MM.1S (cell line): Measurements from ENCODE around the gene KLC1.

Experiments
- DNase-seq: peaks from one replicate; pipeline ENCODE4 v3.0.0-alpha.2; 2015
- H2AFZ ChIP-seq: fragments of 300-600 bp; sonication (generic); 2 replicates; pipeline ENCODE4 v1.6.0; 2016; ENCODE audit warnings: antibody characterized with exemption, low read length
- H3F3A ChIP-seq: fragments of 300-600 bp; sonication (generic); 2 replicates; pipeline ENCODE4 v1.6.1; 2016; ENCODE audit warnings: mild to moderate bottlenecking, antibody characterized with exemption, low read length, moderate library complexity, mixed read lengths; ENCODE audit not compliant: insufficient read depth
- H3K27ac ChIP-seq: fragments of 300-600 bp; sonication (generic); 2 replicates; pipeline ENCODE4 v1.5.1; 2016; ENCODE audit warnings: mild to moderate bottlenecking, low read length
- H3K27me3 ChIP-seq: fragments of 300-600 bp; sonication (generic); replicated peaks from 2 replicates; pipeline ENCODE4 v1.6.0; 2016; ENCODE audit warnings: low read length; ENCODE audit not compliant: insufficient read depth
- H3K36me3 ChIP-seq: fragments of 300-600 bp; sonication (generic); replicated peaks from 2 replicates; pipeline ENCODE4 v1.6.1; 2016; ENCODE audit warnings: mild to moderate bottlenecking, low read length, mixed read lengths; ENCODE audit not compliant: insufficient read depth
- H3K4me1 ChIP-seq: fragments of 300-600 bp; sonication (generic); 2 replicates; pipeline ENCODE4 v1.6.1; 2016; ENCODE audit warnings: low read length, mixed read lengths
- H3K4me2 ChIP-seq: fragments of 300-600 bp; sonication (generic); 2 replicates; pipeline ENCODE4 v1.6.0; 2016; ENCODE audit warnings: low read depth, low read length
- H3K4me3 ChIP-seq: fragments of 300-600 bp; sonication (generic); 2 replicates; pipeline ENCODE4 v1.5.1; 2016; ENCODE audit warnings: low read length, mixed read lengths
- H3K79me2 ChIP-seq: fragments of 300-600 bp; sonication (generic); 2 replicates; pipeline ENCODE4 v1.6.1; 2016; ENCODE audit warnings: mixed run types, low read length, mixed read lengths
- H3K9ac ChIP-seq: fragments of 300-600 bp; sonication (generic); 2 replicates; pipeline ENCODE4 v1.6.1; 2016; ENCODE audit warnings: low read length, mixed read lengths
- H3K9me2 ChIP-seq: fragments of 300-600 bp; sonication (generic); replicated peaks from 2 replicates; pipeline ENCODE4 v1.6.1; 2016; ENCODE audit warnings: mild to moderate bottlenecking, low read length, mixed read lengths; ENCODE audit not compliant: insufficient read depth
- H3K9me3 ChIP-seq: fragments of 300-600 bp; sonication (generic); replicated peaks from 2 replicates; pipeline ENCODE4 v1.6.1; 2016; ENCODE audit warnings: mild to moderate bottlenecking, low read length, mixed read lengths; ENCODE audit not compliant: insufficient read depth
- H4K20me1 ChIP-seq: fragments of 300-600 bp; sonication (generic); 2 replicates; pipeline ENCODE4 v1.6.1; 2016; ENCODE audit warnings: mild to moderate bottlenecking, low read length, moderate library complexity, mixed read lengths; ENCODE audit not compliant: insufficient read depth
- CTCF ChIP-seq: fragments of 300-600 bp; sonication (generic); IDR thresholded peaks from 2 replicates; pipeline ENCODE4 v1.5.1; 2016; ENCODE audit warnings: antibody characterized with exemption, low read length, mixed read lengths
- EZH2 ChIP-seq: fragments of 300-600 bp; sonication (generic); optimal IDR thresholded peaks from 2 replicates; pipeline ENCODE3; 2017; ENCODE audit warnings: low read depth, mild to moderate bottlenecking, antibody characterized with exemption, low read length, mixed read lengths
- EZH2phosphoT487 ChIP-seq: fragments of 300-600 bp; sonication (generic); IDR thresholded peaks from 2 replicates; pipeline ENCODE4 v1.6.1; 2018; ENCODE audit warnings: antibody characterized with exemption, low read length

The KLC1 gene

DNA sequence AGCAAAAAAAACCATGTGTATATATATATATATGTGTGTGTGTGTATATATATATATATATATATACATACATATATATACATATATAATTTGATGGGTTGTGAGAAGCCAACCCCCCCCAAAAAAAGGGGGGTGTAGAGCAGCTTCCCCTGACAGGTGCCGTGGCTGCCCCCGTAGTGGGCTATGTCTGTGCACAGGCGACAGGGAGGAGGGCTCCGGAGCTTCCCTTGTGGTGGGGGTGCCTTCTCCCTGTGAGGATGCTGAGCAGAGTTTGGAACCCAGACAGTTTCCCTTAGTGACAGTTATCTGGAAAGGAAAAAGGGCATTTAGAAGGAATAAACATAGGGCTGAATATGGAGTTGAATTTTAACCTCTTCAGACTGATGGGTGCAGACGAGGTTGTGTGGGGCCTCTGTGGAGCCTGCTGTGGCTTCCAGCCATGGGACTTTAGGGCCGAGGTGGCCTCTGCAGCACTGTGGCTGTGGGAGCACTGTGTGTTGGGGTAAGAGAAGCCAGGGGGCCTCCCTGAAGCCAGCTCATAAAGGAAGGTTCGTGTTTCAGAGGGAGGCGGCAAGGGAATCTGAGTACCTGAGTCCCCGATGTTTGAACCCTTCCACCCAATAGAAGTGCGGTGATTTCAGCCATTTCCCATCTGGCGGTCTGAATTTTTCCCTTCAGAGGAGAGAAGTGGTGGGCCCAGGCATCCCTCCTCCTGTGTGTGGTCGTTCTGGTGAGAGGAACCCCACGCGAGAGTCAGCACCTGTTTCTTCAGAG is 66.5 kb downstream of the KLC1 start:
- Histone ChIP-seq H3K9ac (no peak overlapping the region), H3K9me2 (no peaks in the 10 kb centered on the region), H3K4me1 (no peaks in the 10 kb centered on the region), H3F3A (no peaks in the 10 kb centered on the region), H3K4me3 (no peak overlapping the region), H3K27me3 (no peaks in the 10 kb centered on the region), H4K20me1 (no peaks in the 10 kb centered on the region), H3K9me3 (no peaks in the 10 kb centered on the region), H3K79me2 (no peaks in the 10 kb centered on the region), H2AFZ (no peak overlapping the region), H3K36me3 (no peaks in the 10 kb centered on the region), H3K27ac (no peak overlapping the region), H3K4me2 (no peak overlapping the region)
- no peak for DNase-seq
- TF ChIP-seq EZH2: no peak
- TF ChIP-seq CTCF: no peak
- no peak for TF ChIP-seq EZH2phosphoT487

DNA sequence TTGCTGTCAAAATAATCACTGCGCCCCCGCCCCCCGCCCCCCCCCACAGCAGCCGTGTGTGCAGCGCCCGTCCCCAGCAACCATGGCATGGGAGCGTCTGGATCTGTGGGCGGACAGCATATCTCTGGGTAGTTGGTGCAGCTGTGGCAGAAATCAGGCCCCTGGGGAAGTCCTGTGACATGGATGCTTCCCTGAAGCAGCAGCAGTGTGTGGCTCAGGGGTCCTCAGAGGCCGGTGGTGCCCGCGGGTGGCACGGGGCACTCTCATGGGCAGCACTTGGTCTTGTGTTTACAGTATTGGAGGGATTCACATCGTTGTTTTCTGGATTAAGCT is 67.0 kb downstream of the KLC1 start:
- Histone ChIP-seq H3K27ac (no peak overlapping the region), H4K20me1 (no peaks in the 10 kb centered on the region), H3K4me3 (no peak overlapping the region), H3K27me3 (no peaks in the 10 kb centered on the region), H3K4me1 (no peaks in the 10 kb centered on the region), H3K9me2 (no peaks in the 10 kb centered on the region), H3K79me2 (no peaks in the 10 kb centered on the region), H2AFZ (no peak overlapping the region), H3K36me3 (no peaks in the 10 kb centered on the region), H3K9ac (no peak overlapping the region), H3K9me3 (no peaks in the 10 kb centered on the region), H3K4me2 (no peak overlapping the region), H3F3A (no peaks in the 10 kb centered on the region)
- TF ChIP-seq CTCF (no peak), EZH2phosphoT487 (no peak), EZH2 (no peak)
- DNase-seq: no peak

DNA sequence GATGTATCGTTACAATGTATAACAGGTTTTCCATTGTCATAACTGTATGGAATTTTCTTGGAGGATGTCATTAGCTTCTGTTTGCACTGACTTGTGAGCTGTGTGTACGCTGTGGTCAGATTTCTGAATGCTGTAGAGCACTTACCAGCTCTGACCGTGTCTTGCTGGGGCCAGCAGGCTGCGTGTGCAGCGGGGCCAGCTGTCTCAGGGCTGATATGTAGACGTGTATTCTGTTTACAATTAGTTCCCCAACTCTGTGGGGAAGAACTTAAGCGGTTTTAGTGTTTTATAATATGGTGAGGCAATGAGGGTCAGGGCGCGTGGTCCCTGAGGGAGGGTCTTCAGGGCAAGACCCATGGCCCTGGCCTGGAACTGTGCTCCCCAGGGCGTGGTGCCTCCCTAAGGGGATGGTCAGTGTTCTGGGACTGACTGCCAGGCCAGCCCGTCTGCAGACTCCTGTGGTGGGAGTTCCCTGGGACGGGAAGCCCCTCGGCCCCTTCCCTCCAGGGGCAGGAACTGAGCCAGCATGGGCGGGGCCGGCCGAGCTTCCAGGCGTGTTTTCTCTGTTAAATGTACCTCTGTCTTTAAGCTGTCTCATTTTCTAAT is 67.6 kb downstream of the KLC1 start:
- H3K27me3 ChIP-seq: no peaks in the 10 kb centered on the region
- TF ChIP-seq CTCF (no peak), EZH2phosphoT487 (no peak), EZH2 (no peak)
- H3K36me3 ChIP-seq: no peaks in the 10 kb centered on the region
- H3K9me2 ChIP-seq: no peaks in the 10 kb centered on the region
- no peak overlapping the region for H3K4me3 ChIP-seq
- H3K4me1 ChIP-seq: no peaks in the 10 kb centered on the region
- H3K27ac ChIP-seq: no peak overlapping the region
- DNase-seq: no peak
- H3F3A ChIP-seq: no peaks in the 10 kb centered on the region
- H3K4me2 ChIP-seq: no peak overlapping the region
- no peaks in the 10 kb centered on the region for H4K20me1 ChIP-seq
- H3K9me3 ChIP-seq: no peaks in the 10 kb centered on the region
- H3K9ac ChIP-seq: no peak overlapping the region
- no peak overlapping the region for H2AFZ ChIP-seq
- H3K79me2 ChIP-seq: no peaks in the 10 kb centered on the region
